ENCODE measurements around the gene IL1RAPL1. TPM values are rescaled to one million over a fixed set of nuclear protein-coding genes. Genes with fewer than 3 reads are reported as not detected.

Gene IL1RAPL1
- total RNA-seq, 1 experiment from 2014 or later = 0.66 TPM

DNA sequence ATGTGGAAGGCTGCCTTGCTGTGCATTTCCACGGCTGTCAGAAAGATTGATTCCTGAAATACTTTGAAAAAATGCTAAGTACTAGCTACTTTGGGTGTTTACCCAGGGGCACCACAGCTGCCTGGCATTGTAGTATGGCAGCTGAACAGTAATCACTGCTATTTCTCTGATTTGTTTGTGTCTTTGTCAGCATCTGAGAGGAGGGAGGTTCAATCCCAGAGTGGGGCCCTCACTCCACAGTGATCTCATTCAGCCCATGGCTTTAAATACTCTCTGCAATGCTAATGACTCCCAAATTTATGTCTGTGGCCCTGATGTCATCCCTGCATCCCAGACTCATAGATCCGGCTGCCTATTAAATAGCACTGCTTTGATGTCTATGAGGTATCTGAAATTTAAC is 1052.9 kb downstream of the IL1RAPL1 start:
- no peak for DNase-seq (ENCODE audit: low spot score)

DNA sequence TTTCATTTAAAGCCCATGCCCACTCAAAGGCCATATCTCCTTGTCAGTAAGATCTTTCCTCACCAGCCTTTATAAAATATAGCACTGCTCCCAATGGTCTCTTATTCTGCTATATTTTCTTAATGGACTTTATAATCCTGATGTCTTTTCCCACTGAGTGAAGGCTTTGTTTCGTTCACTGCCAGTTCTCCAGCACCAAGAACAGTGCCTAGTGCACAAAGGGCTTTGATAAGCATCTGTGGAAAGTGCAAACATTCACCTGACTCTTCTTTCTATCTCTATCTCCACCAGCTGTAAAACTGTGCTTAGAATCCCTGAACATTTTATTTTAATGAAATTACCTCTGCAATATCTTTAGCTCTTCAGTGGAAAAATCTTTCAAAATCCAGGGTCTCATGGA is 1054.2 kb downstream of the IL1RAPL1 start:
- no peak for DNase-seq (ENCODE audit: low spot score)

DNA sequence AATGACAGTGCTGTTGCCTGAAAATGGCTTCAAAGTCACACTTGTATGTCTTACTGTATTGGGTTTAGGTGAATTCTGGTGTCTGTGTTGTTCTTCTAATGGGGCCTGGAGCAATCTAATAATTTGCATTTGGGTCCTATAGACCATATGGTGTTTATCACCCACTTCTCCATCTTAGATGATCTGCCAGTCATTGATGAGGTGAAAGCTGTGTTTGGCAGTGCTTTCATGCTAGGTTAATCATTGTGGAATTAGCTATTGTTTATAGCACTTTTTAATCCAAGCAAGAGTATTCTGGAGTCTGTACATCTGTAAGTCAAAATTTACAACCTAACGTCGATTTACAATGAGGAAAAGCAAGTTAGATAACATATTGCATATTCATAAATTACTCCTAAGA is 1055.9 kb downstream of the IL1RAPL1 start:
- no peak for DNase-seq (ENCODE audit: low spot score)

- DNase-seq (ENCODE audit: low spot score) = no peak
Observed at GRCh38 chrX:29648161-29648560, 1060.9 kb downstream of the IL1RAPL1 start.

GRCh38 chrX:29652484-29652883 is 1065.2 kb downstream of the IL1RAPL1 start:
- DNase-seq (ENCODE audit: low spot score) = no peak

DNA sequence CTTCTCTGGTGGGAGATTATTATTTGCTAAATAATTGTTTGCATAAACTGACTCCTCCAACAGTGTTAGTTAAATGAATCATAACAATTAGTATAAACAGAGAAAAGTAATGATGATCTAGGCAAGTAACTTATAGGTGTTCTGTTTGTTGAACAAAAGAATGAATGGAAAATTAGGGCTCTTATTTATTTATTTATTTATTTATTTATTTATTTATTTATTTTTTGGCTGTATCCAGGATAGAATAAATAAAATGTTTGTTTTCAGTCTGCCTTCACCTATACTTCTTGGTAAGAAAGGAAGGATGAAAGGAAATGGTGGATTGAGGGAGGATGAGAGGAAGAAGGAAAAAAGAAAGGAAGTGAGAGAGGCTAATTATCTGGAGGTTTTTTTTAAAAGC is 1066.5 kb downstream of the IL1RAPL1 start:
- DNase-seq (ENCODE audit: low spot score) = no peak

DNA sequence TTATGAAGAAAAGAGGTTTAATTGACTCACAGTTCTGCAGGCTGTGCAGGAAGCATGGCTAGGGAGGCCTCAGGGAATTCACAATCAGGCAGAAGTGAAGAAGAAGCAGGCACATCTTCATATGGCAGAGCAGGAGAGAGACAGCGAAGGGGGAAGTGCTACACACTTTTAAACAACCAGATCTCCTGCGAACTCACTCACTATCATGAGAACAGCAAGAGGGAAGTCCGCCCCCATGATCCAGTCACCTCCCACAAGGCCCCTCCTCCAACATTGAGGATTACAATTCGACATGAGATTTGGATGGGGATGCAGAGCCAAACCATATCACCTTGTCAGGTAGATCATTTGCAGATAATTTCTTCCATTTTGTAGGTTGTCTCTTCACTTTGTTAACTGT is 1072.7 kb downstream of the IL1RAPL1 start:
- DNase-seq (ENCODE audit: low spot score) = no peak

DNA sequence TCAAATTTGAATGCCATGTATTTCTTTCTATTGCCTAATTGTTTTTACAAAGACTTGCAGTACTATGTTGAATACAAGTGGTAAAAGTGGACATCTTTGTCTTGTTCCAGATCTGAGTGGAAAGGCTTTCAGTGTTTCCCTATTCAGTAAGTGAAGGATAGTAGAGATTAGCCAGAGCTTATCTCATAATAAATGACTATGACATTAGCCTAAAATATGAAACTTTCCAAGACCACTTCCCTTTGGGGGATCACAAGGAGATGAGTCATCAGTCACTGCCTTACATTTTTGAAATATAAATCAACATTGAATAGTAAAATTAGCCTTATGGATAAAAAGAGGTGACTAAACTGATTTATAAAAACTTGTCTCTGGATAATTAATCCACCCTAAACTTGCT is 1074.0 kb downstream of the IL1RAPL1 start:
- no peak for DNase-seq (ENCODE audit: low spot score)

DNA sequence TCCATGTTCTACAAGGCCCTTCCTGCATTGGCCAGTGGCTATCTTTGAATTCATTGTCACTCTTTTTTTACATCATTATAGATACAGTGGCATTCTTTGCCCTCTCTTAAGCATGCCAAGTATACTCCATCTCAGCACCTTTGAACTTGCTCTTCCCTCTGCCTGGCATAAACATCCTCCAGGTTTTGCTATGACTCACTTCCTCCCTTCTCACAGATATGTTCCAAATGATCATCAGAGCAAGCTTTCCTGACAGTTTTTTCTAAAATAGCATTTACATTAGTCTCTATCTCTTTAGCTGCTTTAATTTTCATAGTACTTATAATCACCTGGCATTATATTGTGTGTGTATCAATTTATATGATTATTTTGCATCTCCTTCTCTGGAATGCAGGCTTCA is 1074.9 kb downstream of the IL1RAPL1 start:
- peak; percentile 50 for DNase-seq (ENCODE audit: low spot score)

DNA sequence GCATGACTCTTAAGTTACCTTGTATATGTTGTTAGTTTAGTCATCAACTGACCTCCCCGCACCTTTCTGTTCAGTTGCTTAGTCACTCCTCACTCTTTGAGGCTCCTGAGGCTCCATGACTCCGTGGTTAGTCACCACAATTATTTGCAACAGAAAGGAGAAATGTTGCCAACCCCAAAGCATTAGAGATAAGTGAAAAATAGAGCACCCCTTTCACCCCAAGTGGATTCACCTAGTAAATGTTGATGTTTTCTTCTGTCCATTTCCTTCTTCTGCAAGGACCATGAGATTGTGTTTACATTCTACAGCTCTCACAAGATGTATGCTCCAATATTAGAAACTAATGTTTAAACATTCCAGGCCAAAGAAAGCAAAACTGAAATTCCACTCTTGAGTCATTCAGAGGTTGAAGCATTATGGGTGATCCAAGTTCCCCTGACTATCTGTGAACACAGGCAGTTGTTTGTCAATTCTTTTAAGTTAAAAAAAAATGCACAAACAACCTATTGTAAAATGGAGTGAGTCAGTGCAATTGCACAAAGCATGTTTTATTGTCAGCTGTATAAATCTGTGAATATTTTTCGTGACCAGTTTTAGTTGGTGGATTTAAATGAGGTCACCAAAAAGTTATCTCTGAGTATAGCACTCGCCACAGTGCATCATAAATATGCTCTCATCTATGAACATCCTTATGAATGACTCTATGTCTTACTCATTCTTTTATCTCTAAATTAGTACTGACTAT is 1075.7 kb downstream of the IL1RAPL1 start:
- DNase-seq (ENCODE audit: low spot score) = peak; percentile 86

- no peak for DNase-seq (ENCODE audit: low spot score)
Observed at GRCh38 chrX:29665532-29665931, 1078.3 kb downstream of the IL1RAPL1 start.

DNA sequence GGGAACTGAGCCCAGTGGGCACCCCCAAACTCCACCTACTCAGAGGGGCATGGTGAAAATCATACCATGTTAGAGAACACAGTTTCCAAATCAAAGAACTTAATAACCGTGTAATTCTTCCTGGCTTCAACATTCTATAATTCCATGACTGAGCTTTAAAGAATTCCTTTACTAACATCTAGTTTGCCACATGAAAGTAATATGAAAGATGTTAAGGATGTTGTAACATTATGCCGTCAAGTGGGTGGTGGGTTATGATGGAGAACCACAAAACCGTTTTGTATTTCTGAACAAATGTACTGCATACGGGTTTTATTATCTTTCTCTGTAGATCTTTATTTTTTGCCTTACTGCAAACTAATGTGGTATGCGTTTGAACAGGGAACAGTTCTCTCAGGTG is 1079.1 kb downstream of the IL1RAPL1 start:
- peak; percentile 2 for DNase-seq (ENCODE audit: low spot score)

- DNase-seq (ENCODE audit: low spot score) = no peak
Observed at GRCh38 chrX:29671421-29671820, 1084.2 kb downstream of the IL1RAPL1 start.

DNA sequence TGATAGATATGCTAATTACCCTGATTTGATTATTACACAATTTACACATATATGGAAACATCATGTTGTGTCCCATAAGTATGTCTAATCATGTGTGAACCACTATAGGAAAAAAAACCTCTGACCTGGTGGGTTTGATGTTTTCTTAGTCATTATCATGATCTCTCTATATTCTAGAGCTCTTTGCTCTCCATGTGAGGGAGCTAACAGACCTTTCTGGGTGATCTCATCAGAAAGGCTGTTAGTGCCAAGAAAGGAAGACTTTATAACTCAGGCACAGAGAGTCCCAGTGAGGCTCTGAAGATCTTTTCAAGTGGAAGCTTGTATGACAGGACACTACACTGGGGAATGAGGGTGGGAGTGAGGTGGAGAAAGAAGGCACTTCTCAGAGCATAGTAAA is 1100.4 kb downstream of the IL1RAPL1 start:
- DNase-seq (ENCODE audit: low spot score) = peak; percentile 2

- no peak for DNase-seq (ENCODE audit: low spot score)
Observed at GRCh38 chrX:29690061-29690460, 1102.8 kb downstream of the IL1RAPL1 start.

- DNase-seq (ENCODE audit: low spot score) = no peak
Observed at GRCh38 chrX:29691044-29691443, 1103.8 kb downstream of the IL1RAPL1 start.

- no peak for DNase-seq (ENCODE audit: low spot score)
Observed at GRCh38 chrX:29693912-29694311, 1106.7 kb downstream of the IL1RAPL1 start.

DNA sequence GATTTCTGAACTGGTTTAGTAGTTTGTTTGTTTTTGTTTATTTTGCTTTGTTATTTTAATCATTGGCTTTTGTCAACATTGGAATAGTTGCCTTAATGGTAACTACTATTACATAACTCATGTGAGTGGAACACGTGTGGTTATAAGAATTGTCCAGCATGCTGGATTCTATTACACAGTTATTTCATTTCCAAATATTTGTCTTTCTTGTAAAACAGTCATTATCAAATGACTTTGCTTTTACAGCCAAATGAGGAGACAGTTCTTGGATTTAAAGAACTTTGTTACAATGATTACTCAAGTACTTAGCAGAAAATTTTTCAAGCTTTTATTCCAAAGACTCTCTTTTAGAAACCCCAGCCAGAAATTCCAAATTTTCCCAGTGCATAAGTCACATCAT is 1112.0 kb downstream of the IL1RAPL1 start:
- DNase-seq (ENCODE audit: low spot score) = peak; percentile 1

GRCh38 chrX:29707088-29707487 is 1119.8 kb downstream of the IL1RAPL1 start:
- DNase-seq (ENCODE audit: low spot score) = no peak

DNA sequence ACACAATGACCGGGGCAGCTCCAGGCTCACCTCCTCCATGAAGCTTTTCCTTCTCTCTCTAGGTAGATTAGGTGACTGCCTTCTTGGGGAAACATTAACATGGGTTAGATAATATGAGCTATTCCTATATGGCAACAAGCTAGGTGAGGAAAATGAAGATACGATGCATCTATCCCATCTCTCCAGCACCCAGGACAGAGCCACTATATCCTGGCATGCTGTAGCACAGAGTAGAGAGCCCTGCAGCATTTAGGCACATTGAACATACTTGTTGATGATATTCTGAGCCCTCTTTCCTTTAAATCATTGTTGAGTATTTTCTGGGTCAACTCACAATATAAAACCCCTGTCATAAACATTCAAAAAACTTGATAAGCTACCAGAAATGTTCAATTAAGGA is 1133.9 kb downstream of the IL1RAPL1 start:
- no peak for DNase-seq (ENCODE audit: low spot score)

DNA sequence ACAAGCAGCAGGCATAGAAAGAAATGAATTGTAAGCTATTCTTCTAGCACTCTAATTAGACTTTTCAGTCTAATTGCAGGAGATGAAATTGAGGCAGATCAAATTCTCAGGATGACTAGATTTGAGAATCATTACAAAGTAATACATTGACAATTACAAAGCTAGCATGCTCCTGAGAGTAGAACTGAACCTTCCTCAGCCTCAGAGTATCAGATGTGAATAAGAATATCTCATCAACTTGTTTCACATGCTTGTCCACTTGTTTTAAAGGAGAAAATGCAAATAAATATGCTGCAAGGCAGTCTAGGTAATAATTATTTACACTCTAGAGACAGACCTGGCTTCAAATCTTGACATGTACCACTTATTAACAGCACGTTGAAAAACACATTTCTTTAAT is 1137.1 kb downstream of the IL1RAPL1 start:
- no peak for DNase-seq (ENCODE audit: low spot score)

- no peak for DNase-seq (ENCODE audit: low spot score)
Observed at GRCh38 chrX:29726811-29727210, 1139.6 kb downstream of the IL1RAPL1 start.

GRCh38 chrX:29728639-29729038 is 1141.4 kb downstream of the IL1RAPL1 start:
- no peak for DNase-seq (ENCODE audit: low spot score)

- no peak for DNase-seq (ENCODE audit: low spot score)
Observed at GRCh38 chrX:29744966-29745365, 1157.7 kb downstream of the IL1RAPL1 start.
